Progenitor cell of endocrine pancreas (in vitro differentiated cells): Measurements from ENCODE around the gene STK10. TPM values are rescaled to one million over a fixed set of nuclear protein-coding genes. Genes with fewer than 3 reads are reported as not detected.

Experiments used
- DNase-seq: peaks from one replicate; pipeline ENCODE4 v3.0.0; 2021; ENCODE audit warnings: low spot score; ENCODE audit not compliant: unreplicated experiment
- H3K27ac Mint-ChIP-seq: 2 replicates; pipeline ENCODE4 v1.8.0; 2021; ENCODE audit warnings: mild to moderate bottlenecking, moderate library complexity, mixed read lengths
- H3K27me3 Mint-ChIP-seq: 2 replicates; pipeline ENCODE4 v1.8.0; 2021; ENCODE audit warnings: mixed read lengths
- H3K36me3 Mint-ChIP-seq: 2 replicates; pipeline ENCODE4 v1.8.0; 2022; ENCODE audit warnings: mixed read lengths; ENCODE audit not compliant: insufficient read depth
- H3K4me1 Mint-ChIP-seq: 2 replicates; pipeline ENCODE4 v1.8.0; 2021; ENCODE audit warnings: low read depth, mixed read lengths
- H3K4me3 Mint-ChIP-seq: 2 replicates; pipeline ENCODE4 v1.8.0; 2021; ENCODE audit warnings: low read depth, mild to moderate bottlenecking, moderate library complexity, mixed read lengths
- H3K9me3 Mint-ChIP-seq: 2 replicates; pipeline ENCODE4 v1.8.0; 2021; ENCODE audit warnings: low read depth, mixed read lengths
- CTCF ChIP-seq: fragments of 200-600 bp; sonication (generic); IDR thresholded peaks from one replicate; pipeline ENCODE4 v1.5.0; 2021; ENCODE audit warnings: antibody characterized with exemption, mild to moderate bottlenecking; ENCODE audit not compliant: unreplicated experiment
- total RNA-seq: library from RNA; stranded (reverse); gene quantifications from 2 replicates; pipeline ENCODE4 v1.2.1, GENCODE V29; 2021

Gene STK10
- total RNA-seq, 1 donor from 2014 or later, result 18.1 TPM

GRCh38 chr5:172144931-172145869 is 42.8 kb downstream of the STK10 start:
- H3K9me3 Mint-ChIP-seq, result no peaks in the 10 kb centered on the region
- no peaks in the 10 kb centered on the region for H3K36me3 Mint-ChIP-seq
- peak overlapping the region; percentile 88 for H3K27ac Mint-ChIP-seq
- peaks cover 36% of the 10 kb centered on the region for H3K4me1 Mint-ChIP-seq
- no peak overlapping the region for H3K4me3 Mint-ChIP-seq
- no peak for DNase-seq
- no peaks in the 10 kb centered on the region for H3K27me3 Mint-ChIP-seq
- no peak for TF ChIP-seq CTCF

GRCh38 chr5:172144291-172144815 is 43.7 kb downstream of the STK10 start:
- TF ChIP-seq CTCF, result no peak
- peaks cover 36% of the 10 kb centered on the region for H3K4me1 Mint-ChIP-seq
- peak overlapping the region; percentile 42 for H3K27ac Mint-ChIP-seq
- DNase-seq, result no peak
- no peaks in the 10 kb centered on the region for H3K27me3 Mint-ChIP-seq
- no peaks in the 10 kb centered on the region for H3K9me3 Mint-ChIP-seq
- H3K4me3 Mint-ChIP-seq, result no peak overlapping the region
- H3K36me3 Mint-ChIP-seq, result no peaks in the 10 kb centered on the region

- DNase-seq, result no peak
- H3K4me3 Mint-ChIP-seq, result no peak overlapping the region
- H3K4me1 Mint-ChIP-seq, result peaks cover 36% of the 10 kb centered on the region
- no peak for TF ChIP-seq CTCF
- H3K27ac Mint-ChIP-seq, result peak overlapping the region; percentile 42
- H3K9me3 Mint-ChIP-seq, result no peaks in the 10 kb centered on the region
- H3K27me3 Mint-ChIP-seq, result no peaks in the 10 kb centered on the region
- no peaks in the 10 kb centered on the region for H3K36me3 Mint-ChIP-seq
Measured at GRCh38 chr5:172143875-172144274, 44.1 kb downstream of the STK10 start.

GRCh38 chr5:172142709-172143215 is 45.3 kb downstream of the STK10 start:
- Mint-ChIP-seq H3K9me3 (no peaks in the 10 kb centered on the region), H3K4me1 (peaks cover 36% of the 10 kb centered on the region)
- DNase-seq, result no peak

More at GRCh38 chr5:172142709-172143215, 45.3 kb downstream of the STK10 start:
- H3K27me3 Mint-ChIP-seq, result no peaks in the 10 kb centered on the region
- no peak overlapping the region for H3K4me3 Mint-ChIP-seq
- H3K36me3 Mint-ChIP-seq, result no peaks in the 10 kb centered on the region
- peak overlapping the region; percentile 72 for H3K27ac Mint-ChIP-seq
- no peak for TF ChIP-seq CTCF
